Measurements from ENCODE around the gene ADCY2. TPM values are rescaled to one million over a fixed set of nuclear protein-coding genes. Genes with fewer than 3 reads are reported as not detected.

ADCY2 gene
- total RNA-seq, 1 experiment from 2014 or later: not detected

DNA sequence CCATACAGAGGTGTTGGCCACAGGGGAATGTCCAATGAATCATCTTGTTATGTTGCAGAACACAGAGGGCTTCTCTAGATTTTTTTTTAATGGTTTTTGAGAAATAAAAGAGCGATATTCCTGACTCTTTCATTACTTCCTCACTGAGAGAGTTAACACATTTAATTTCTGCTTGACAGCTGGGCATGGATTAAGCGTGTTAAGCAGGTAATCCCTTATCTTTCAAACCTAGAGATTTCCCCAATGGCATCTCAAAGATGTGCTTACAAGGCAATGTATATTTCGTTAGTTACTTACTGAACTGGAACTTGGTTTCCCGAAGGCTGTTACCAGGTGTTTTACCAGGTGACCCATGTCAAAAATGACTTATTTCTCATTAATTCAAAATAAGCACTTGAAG lies 21.8 kb upstream of the ADCY2 start:
- no peak overlapping the region for H3K4me3 ChIP-seq (ENCODE audit: low read length)
- no peak overlapping the region for H2AFZ ChIP-seq (ENCODE audit: low read length)
- H3K79me2 ChIP-seq (ENCODE audit: low read length): no peaks in the 10 kb centered on the region
- no peak for DNase-seq
- H3K27ac ChIP-seq (ENCODE audit: low read length): no peak overlapping the region
- no peaks in the 10 kb centered on the region for H3K36me3 ChIP-seq (ENCODE audit: insufficient read depth, low read length)
- H3K4me2 ChIP-seq (ENCODE audit: low read depth, low read length, poor library complexity, severe bottlenecking): no peak overlapping the region
- H3K27me3 ChIP-seq (ENCODE audit: low read length): no peaks in the 10 kb centered on the region
- H3K9me3 ChIP-seq (ENCODE audit: low read length): no peaks in the 10 kb centered on the region
- H3K4me1 ChIP-seq (ENCODE audit: low read length): no peaks in the 10 kb centered on the region
- H3K9me2 ChIP-seq (replicated peaks; ENCODE audit: insufficient read depth, low read length): no peaks in the 10 kb centered on the region
- no peaks in the 10 kb centered on the region for H4K20me1 ChIP-seq (ENCODE audit: insufficient read depth, low read depth, low read length)
- H3K9ac ChIP-seq (ENCODE audit: low read length): no peak overlapping the region

DNA sequence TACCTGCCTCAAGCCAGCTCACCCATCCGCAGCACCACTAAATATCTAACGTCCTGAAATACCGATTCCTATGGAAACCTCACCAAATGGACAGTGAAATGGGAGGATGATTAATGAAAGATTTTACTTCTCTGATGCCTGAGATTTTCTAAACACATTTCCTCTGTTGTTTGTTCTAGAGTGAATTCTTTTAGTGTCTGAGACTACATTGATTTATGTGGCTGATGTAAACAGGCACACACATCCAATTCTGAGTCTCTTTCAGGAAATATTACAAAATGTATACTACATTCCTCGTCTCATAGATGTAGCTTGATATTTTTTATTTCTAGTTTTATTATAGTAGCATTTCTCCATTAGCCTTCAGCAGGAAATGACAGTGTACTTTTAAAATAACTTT lies 20.5 kb upstream of the ADCY2 start:
- no peak overlapping the region for H3K4me3 ChIP-seq (ENCODE audit: low read length)
- no peaks in the 10 kb centered on the region for H3K36me3 ChIP-seq (ENCODE audit: insufficient read depth, low read length)

DNA sequence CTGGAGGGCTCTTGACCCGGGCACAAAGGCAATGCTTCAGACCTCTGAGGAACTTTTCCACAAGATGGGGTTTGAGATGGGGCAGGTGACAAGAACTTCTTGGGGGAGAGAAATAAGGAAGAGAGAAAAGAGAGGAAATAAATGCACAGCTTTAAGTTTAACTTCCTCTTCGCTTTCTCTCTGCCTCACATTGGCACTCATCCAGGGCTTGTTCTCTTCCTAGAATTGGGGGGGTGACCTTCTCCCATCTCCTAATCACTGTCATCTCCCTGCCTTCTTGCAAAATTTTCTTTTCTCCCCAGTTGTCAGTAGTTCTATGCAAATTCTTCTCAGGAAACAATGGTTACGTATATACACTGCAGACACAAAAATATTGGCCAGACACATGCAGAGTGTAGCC lies 19.1 kb upstream of the ADCY2 start:
- H3K36me3 ChIP-seq (ENCODE audit: insufficient read depth, low read length): no peaks in the 10 kb centered on the region
- H3K27ac ChIP-seq (ENCODE audit: low read length): no peak overlapping the region

More for the DNA sequence above, 20.5 kb upstream of the ADCY2 start:
- H3K4me1 ChIP-seq (ENCODE audit: low read length): no peaks in the 10 kb centered on the region
- H3K27ac ChIP-seq (ENCODE audit: low read length): no peak overlapping the region
- no peaks in the 10 kb centered on the region for H3K27me3 ChIP-seq (ENCODE audit: low read length)
- H2AFZ ChIP-seq (ENCODE audit: low read length): no peak overlapping the region
- no peaks in the 10 kb centered on the region for H3K79me2 ChIP-seq (ENCODE audit: low read length)
- H3K4me2 ChIP-seq (ENCODE audit: low read depth, low read length, poor library complexity, severe bottlenecking): no peak overlapping the region
- H3K9me2 ChIP-seq (replicated peaks; ENCODE audit: insufficient read depth, low read length): no peaks in the 10 kb centered on the region
- no peak for DNase-seq
- H3K9ac ChIP-seq (ENCODE audit: low read length): no peak overlapping the region
- no peaks in the 10 kb centered on the region for H4K20me1 ChIP-seq (ENCODE audit: insufficient read depth, low read depth, low read length)
- H3K9me3 ChIP-seq (ENCODE audit: low read length): no peaks in the 10 kb centered on the region

DNA sequence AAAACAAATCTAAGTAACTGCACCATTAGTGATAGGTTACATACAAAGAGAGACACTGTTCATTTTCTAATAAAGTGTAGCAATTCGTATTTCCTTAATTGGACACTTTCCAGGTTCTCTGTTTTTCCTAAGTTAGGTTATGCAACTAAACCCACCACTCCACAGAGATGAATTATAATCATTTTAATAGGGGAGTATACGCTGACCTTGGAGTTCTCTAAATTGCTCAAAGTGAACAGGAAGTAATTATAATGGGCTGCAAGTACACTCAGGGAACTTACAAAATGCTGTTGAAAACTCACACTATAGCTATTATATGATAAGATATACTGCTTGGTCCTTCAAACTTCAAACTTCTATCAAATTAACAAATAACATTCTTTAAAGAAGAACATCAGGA lies 18.2 kb upstream of the ADCY2 start:
- Histone ChIP-seq H3K27me3 (ENCODE audit: low read length) (no peaks in the 10 kb centered on the region), H3K4me1 (ENCODE audit: low read length) (no peaks in the 10 kb centered on the region), H3K9me2 (replicated peaks; ENCODE audit: insufficient read depth, low read length) (no peaks in the 10 kb centered on the region; the same call in 1 of the 2 replicates), H3K79me2 (ENCODE audit: low read length) (no peaks in the 10 kb centered on the region), H3K27ac (ENCODE audit: low read length) (no peak overlapping the region), H4K20me1 (ENCODE audit: insufficient read depth, low read depth, low read length) (no peaks in the 10 kb centered on the region), H3K9me3 (ENCODE audit: low read length) (no peaks in the 10 kb centered on the region), H3K9ac (ENCODE audit: low read length) (no peak overlapping the region), H3K4me2 (ENCODE audit: low read depth, low read length, poor library complexity, severe bottlenecking) (no peak overlapping the region), H3K4me3 (ENCODE audit: low read length) (no peak overlapping the region), H3K36me3 (ENCODE audit: insufficient read depth, low read length) (no peaks in the 10 kb centered on the region), H2AFZ (ENCODE audit: low read length) (no peak overlapping the region)
- DNase-seq: no peak

More for the DNA sequence above, 19.1 kb upstream of the ADCY2 start:
- no peak overlapping the region for H3K9ac ChIP-seq (ENCODE audit: low read length)
- no peak overlapping the region for H2AFZ ChIP-seq (ENCODE audit: low read length)
- no peaks in the 10 kb centered on the region for H3K79me2 ChIP-seq (ENCODE audit: low read length)
- no peaks in the 10 kb centered on the region for H3K4me1 ChIP-seq (ENCODE audit: low read length)
- H3K27me3 ChIP-seq (ENCODE audit: low read length): no peaks in the 10 kb centered on the region
- H4K20me1 ChIP-seq (ENCODE audit: insufficient read depth, low read depth, low read length): no peaks in the 10 kb centered on the region
- no peak for DNase-seq
- H3K9me3 ChIP-seq (ENCODE audit: low read length): no peaks in the 10 kb centered on the region
- no peaks in the 10 kb centered on the region; the same call in 1 of the 2 replicates for H3K9me2 ChIP-seq (replicated peaks; ENCODE audit: insufficient read depth, low read length)
- H3K4me2 ChIP-seq (ENCODE audit: low read depth, low read length, poor library complexity, severe bottlenecking): no peak overlapping the region
- H3K4me3 ChIP-seq (ENCODE audit: low read length): no peak overlapping the region

DNA sequence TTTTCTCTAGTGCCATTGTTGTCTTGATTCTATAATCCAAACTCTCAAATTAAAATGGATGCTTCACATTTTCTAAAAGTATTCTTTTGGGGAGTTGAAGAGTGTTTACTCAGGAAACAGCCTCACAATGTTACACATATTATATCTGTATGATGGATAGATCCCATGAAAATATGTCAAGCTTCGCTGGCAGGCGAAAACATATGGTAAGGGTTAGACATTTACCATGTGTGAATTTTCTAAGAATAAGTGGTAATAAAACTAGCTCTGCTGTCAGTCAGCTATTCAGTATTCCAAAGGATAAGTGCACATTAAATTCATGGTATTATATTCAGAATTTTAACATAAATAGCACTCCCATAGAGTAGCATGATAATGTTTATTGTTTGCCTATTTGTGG lies 13.3 kb upstream of the ADCY2 start:
- no peaks in the 10 kb centered on the region for H3K9me3 ChIP-seq (ENCODE audit: low read length)
- H3K4me2 ChIP-seq (ENCODE audit: low read depth, low read length, poor library complexity, severe bottlenecking): no peak overlapping the region
- no peaks in the 10 kb centered on the region for H4K20me1 ChIP-seq (ENCODE audit: insufficient read depth, low read depth, low read length)
- H3K36me3 ChIP-seq (ENCODE audit: insufficient read depth, low read length): no peaks in the 10 kb centered on the region
- H3K27me3 ChIP-seq (ENCODE audit: low read length): no peaks in the 10 kb centered on the region
- H3K4me1 ChIP-seq (ENCODE audit: low read length): no peaks in the 10 kb centered on the region
- no peak overlapping the region for H3K27ac ChIP-seq (ENCODE audit: low read length)
- no peak for DNase-seq
- no peak overlapping the region for H3K9ac ChIP-seq (ENCODE audit: low read length)
- H2AFZ ChIP-seq (ENCODE audit: low read length): no peak overlapping the region
- H3K4me3 ChIP-seq (ENCODE audit: low read length): no peak overlapping the region
- H3K79me2 ChIP-seq (ENCODE audit: low read length): no peaks in the 10 kb centered on the region
- no peaks in the 10 kb centered on the region; the same call in 1 of the 2 replicates for H3K9me2 ChIP-seq (replicated peaks; ENCODE audit: insufficient read depth, low read length)

DNA sequence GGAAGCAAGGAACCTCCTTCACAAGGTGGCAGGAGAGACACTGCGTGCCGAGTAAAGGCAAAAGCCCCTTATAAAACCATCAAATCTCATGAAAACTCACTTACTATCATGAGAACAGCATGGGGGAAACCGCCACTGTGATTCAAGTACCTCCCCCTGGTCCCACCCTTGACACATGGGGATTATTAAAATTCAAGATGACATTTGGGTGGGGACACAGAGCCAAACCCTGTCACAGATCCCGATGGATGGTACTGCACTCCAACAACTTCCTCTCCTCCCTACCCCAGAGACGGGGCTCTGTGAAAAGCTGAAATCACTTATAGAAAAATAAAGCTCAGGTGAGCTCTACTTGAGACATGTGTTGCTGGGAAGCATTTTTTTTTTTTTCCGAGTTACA lies 10.3 kb upstream of the ADCY2 start:
- Histone ChIP-seq H3K9ac (ENCODE audit: low read length) (no peak overlapping the region), H2AFZ (ENCODE audit: low read length) (no peak overlapping the region), H3K27me3 (ENCODE audit: low read length) (no peaks in the 10 kb centered on the region), H3K4me1 (ENCODE audit: low read length) (no peaks in the 10 kb centered on the region), H4K20me1 (ENCODE audit: insufficient read depth, low read depth, low read length) (no peaks in the 10 kb centered on the region), H3K79me2 (ENCODE audit: low read length) (no peaks in the 10 kb centered on the region), H3K27ac (ENCODE audit: low read length) (no peak overlapping the region), H3K4me2 (ENCODE audit: low read depth, low read length, poor library complexity, severe bottlenecking) (no peak overlapping the region), H3K36me3 (ENCODE audit: insufficient read depth, low read length) (no peaks in the 10 kb centered on the region), H3K9me3 (ENCODE audit: low read length) (no peaks in the 10 kb centered on the region), H3K4me3 (ENCODE audit: low read length) (no peak overlapping the region), H3K9me2 (replicated peaks; ENCODE audit: insufficient read depth, low read length) (no peaks in the 10 kb centered on the region; the same call in 1 of the 2 replicates)
- DNase-seq: no peak

DNA sequence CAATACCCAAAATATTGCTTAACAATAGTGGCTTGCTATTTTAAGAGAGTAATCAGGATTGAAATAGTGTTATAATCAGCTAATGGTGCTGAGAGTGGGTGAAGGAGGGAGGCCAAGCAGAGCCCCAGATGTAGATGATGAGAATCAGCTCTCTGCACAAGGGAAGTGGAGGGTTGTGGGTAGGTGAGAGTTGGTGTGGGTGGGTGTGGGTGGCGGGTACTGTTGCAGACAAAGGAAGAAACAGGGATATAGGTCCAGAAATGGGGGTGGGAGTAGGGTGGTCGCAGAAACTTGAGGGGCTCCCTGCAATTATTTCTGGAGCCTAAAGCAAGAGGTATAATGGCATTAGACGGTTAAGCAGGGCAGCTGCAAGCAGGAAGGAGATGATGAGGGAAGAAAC lies 7.4 kb upstream of the ADCY2 start:
- Histone ChIP-seq H3K9ac (ENCODE audit: low read length) (no peak overlapping the region), H3K9me2 (replicated peaks; ENCODE audit: insufficient read depth, low read length) (no peaks in the 10 kb centered on the region), H3K36me3 (ENCODE audit: insufficient read depth, low read length) (no peaks in the 10 kb centered on the region), H2AFZ (ENCODE audit: low read length) (no peak overlapping the region), H3K4me2 (ENCODE audit: low read depth, low read length, poor library complexity, severe bottlenecking) (no peak overlapping the region), H3K27me3 (ENCODE audit: low read length) (no peaks in the 10 kb centered on the region), H3K4me3 (ENCODE audit: low read length) (no peak overlapping the region), H4K20me1 (ENCODE audit: insufficient read depth, low read depth, low read length) (no peaks in the 10 kb centered on the region), H3K27ac (ENCODE audit: low read length) (no peak overlapping the region), H3K9me3 (ENCODE audit: low read length) (no peaks in the 10 kb centered on the region), H3K4me1 (ENCODE audit: low read length) (no peaks in the 10 kb centered on the region), H3K79me2 (ENCODE audit: low read length) (no peaks in the 10 kb centered on the region)
- no peak for DNase-seq

DNA sequence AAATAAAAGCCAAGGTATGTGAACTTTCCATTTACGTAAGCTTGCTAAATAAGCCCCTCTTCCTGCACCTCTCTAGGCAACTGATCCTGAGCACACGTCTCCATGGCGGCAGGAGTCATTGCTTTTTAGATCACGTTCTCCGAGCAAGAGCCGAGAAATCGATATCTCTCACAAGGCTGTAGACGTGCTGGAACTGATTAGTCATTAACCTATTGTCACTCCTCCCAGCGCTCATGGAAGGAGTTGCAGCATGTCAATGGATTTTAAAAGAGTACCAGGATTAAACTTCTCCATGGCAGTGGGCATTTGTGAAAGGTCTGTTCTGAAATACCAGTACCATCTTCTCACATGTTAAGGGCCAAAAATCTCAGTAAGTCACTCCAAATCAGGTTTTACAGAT lies 4.7 kb upstream of the ADCY2 start:
- no peak for DNase-seq
- no peak overlapping the region for H2AFZ ChIP-seq (ENCODE audit: low read length)

More for the DNA sequence above, 4.7 kb upstream of the ADCY2 start:
- Histone ChIP-seq H3K79me2 (ENCODE audit: low read length) (no peaks in the 10 kb centered on the region), H3K9me3 (ENCODE audit: low read length) (no peaks in the 10 kb centered on the region), H3K27ac (ENCODE audit: low read length) (no peak overlapping the region), H3K9ac (ENCODE audit: low read length) (no peak overlapping the region), H3K9me2 (replicated peaks; ENCODE audit: insufficient read depth, low read length) (no peaks in the 10 kb centered on the region), H3K27me3 (ENCODE audit: low read length) (no peaks in the 10 kb centered on the region), H3K4me3 (ENCODE audit: low read length) (no peak overlapping the region), H3K36me3 (ENCODE audit: insufficient read depth, low read length) (no peaks in the 10 kb centered on the region), H4K20me1 (ENCODE audit: insufficient read depth, low read depth, low read length) (no peaks in the 10 kb centered on the region), H3K4me1 (ENCODE audit: low read length) (no peaks in the 10 kb centered on the region), H3K4me2 (ENCODE audit: low read depth, low read length, poor library complexity, severe bottlenecking) (no peak overlapping the region)

Measured in Karpas-422 (cell line).